Endothelial cell of umbilical vein (primary cell): ENCODE measurements around the gene IL34. TPM values are rescaled to one million over a fixed set of nuclear protein-coding genes. Genes with fewer than 3 reads are reported as not detected.

Source experiments
- BruUV-seq: library from RNA; stranded (reverse); fragments of 400-500 nt; replicated peaks from 2 replicates; lab custom pipeline; 2021; lab: Mats Ljungman, UMichigan
- CTCF ChIA-PET: fragments of 300-600, 350-600 bp; sonication (Branson Sonifier 250); formaldehyde crosslinking; loops from one replicate; lab custom pipeline; 2021; ENCODE audit warnings: antibody characterized with exemption, inconsistent platforms; lab: Charles Lee
- POLR2A ChIA-PET: fragments of 300-600, 350-600 bp; sonication (Branson Sonifier 250); formaldehyde crosslinking; loops from one replicate; lab custom pipeline; 2021; ENCODE audit warnings: antibody characterized with exemption, inconsistent platforms; lab: Charles Lee
- DNase-seq: peaks from one replicate; pipeline ENCODE4 v3.0.0-alpha.2; 2011; ENCODE audit warnings: low read depth, low spot score
- FAIRE-seq: peaks from 2 replicates; lab custom pipeline; 2011; peaks lifted over from hg19 to GRCh38; lab: Jason Lieb, UNC
- H2AFZ ChIP-seq: 2 replicates; pipeline ENCODE4 v1.6.0; 2012; ENCODE audit warnings: low read depth, low read length, control low read depth, inconsistent platforms
- H3K27ac ChIP-seq: 2 replicates; pipeline ENCODE4 v1.5.1; 2011; ENCODE audit warnings: low read depth, mild to moderate bottlenecking, control low read depth, low read length, moderate library complexity; ENCODE audit not compliant: insufficient read depth
- H3K27me3 ChIP-seq, 2 experiments: 2 replicates each; pipeline versions ENCODE4 v1.6.0 to v1.6.1; 2011; ENCODE audit warnings: low read length in 2 of 2, mixed read lengths in 1 of 2; ENCODE audit not compliant: control insufficient read depth in 2 of 2, insufficient read depth in 2 of 2
- H3K36me3 ChIP-seq, 2 experiments: 2 replicates in 1 of 2; 3 replicates in 1 of 2; pipeline ENCODE4 v1.5.1; 2011; ENCODE audit warnings: low read length in 2 of 2, mild to moderate bottlenecking in 1 of 2, moderate library complexity in 1 of 2; ENCODE audit not compliant: control insufficient read depth in 2 of 2, insufficient read depth in 2 of 2; ENCODE audit errors: extremely low read depth in 1 of 2
- H3K4me1 ChIP-seq: 3 replicates; pipeline ENCODE4 v1.5.1; 2011; ENCODE audit warnings: mild to moderate bottlenecking, low read length; ENCODE audit not compliant: control insufficient read depth, insufficient read depth; ENCODE audit errors: extremely low read depth
- H3K4me2 ChIP-seq: 2 replicates; pipeline ENCODE4 v1.6.1; 2011; ENCODE audit warnings: low read length, control low read depth, mixed read lengths; ENCODE audit not compliant: insufficient read depth
- H3K4me3 ChIP-seq, 3 experiments: fragments of 200-600 bp in 1 of 3; sonication (generic), shearing (Covaris generic) in 1 of 3; replicated peaks in 1 of 3; 2 replicates each; pipeline ENCODE4 v1.5.1; 2011 to 2016; ENCODE audit warnings: control low read depth in 3 of 3, low read length in 3 of 3, mild to moderate bottlenecking in 2 of 3, inconsistent platforms in 1 of 3, low read depth in 1 of 3, moderate library complexity in 1 of 3; ENCODE audit not compliant: insufficient read depth in 1 of 3
- H3K79me2 ChIP-seq: 2 replicates; pipeline ENCODE4 v1.6.0; 2012; ENCODE audit warnings: low read length, inconsistent platforms; ENCODE audit not compliant: control insufficient read depth, insufficient read depth
- H3K9ac ChIP-seq: replicated peaks from 2 replicates; pipeline ENCODE3; 2011; ENCODE audit warnings: low read length, control low read depth; ENCODE audit not compliant: insufficient read depth; ENCODE audit errors: extremely low read depth
- H3K9me1 ChIP-seq: replicated peaks from 3 replicates; pipeline ENCODE4 v1.6.0; 2011; ENCODE audit warnings: mild to moderate bottlenecking, low read length; ENCODE audit not compliant: control insufficient read depth, insufficient read depth; ENCODE audit errors: extremely low read depth
- H3K9me3 ChIP-seq: replicated peaks from 2 replicates; pipeline ENCODE4 v1.5.1; 2012; ENCODE audit warnings: low read length, inconsistent platforms; ENCODE audit not compliant: control insufficient read depth, insufficient read depth
- H4K20me1 ChIP-seq: replicated peaks from 2 replicates; pipeline ENCODE3; 2011; ENCODE audit warnings: mild to moderate bottlenecking, low read length; ENCODE audit not compliant: control insufficient read depth, insufficient read depth; ENCODE audit errors: extremely low read depth
- EZH2 ChIP-seq: IDR thresholded peaks from 2 replicates; pipeline ENCODE4 v1.6.1; 2012; ENCODE audit warnings: borderline replicate concordance, low read depth, mild to moderate bottlenecking, moderate library complexity, low read length, inconsistent platforms; ENCODE audit not compliant: severe bottlenecking
- FOS ChIP-seq: IDR thresholded peaks from 2 replicates; pipeline ENCODE4 v1.6.1; 2011; ENCODE audit warnings: mild to moderate bottlenecking, low read length, moderate library complexity, borderline replicate concordance; ENCODE audit not compliant: insufficient read depth
- GATA2 ChIP-seq: IDR thresholded peaks from 2 replicates; pipeline ENCODE4 v1.7.0; 2011; ENCODE audit warnings: low read depth, mild to moderate bottlenecking, moderate library complexity, mixed read lengths, low read length; ENCODE audit not compliant: insufficient read length, insufficient read depth
- JUN ChIP-seq: IDR thresholded peaks from 2 replicates; pipeline ENCODE4 v1.6.1; 2011; ENCODE audit warnings: borderline replicate concordance, low read depth; ENCODE audit not compliant: insufficient read length, insufficient read depth
- MYC ChIP-seq: IDR thresholded peaks from one replicate; pipeline ENCODE4 v1.6.1; 2011; ENCODE audit warnings: mild to moderate bottlenecking, low read depth, low read length
- POLR2A ChIP-seq: IDR thresholded peaks from 2 replicates; pipeline ENCODE4 v1.6.1; 2012; ENCODE audit warnings: low read depth, mild to moderate bottlenecking, control low read depth, low read length
- POLR2AphosphoS5 ChIP-seq: IDR thresholded peaks from 2 replicates; pipeline ENCODE4 v1.6.1; 2012; ENCODE audit warnings: low read depth, mild to moderate bottlenecking, control low read depth, low read length, moderate library complexity; ENCODE audit not compliant: insufficient read depth
- dilution Hi-C: fragments of 300-500 bp; cut with MboI; formaldehyde crosslinking; loops from one replicate; pipeline ENCODE4 v1.15.0; 2019; ENCODE audit warnings: low sequenced_read_pairs; ENCODE audit not compliant: extremely low pct_ligation_motif_present
- intact Hi-C: fragments of 100-400 bp; cut with micrococcal nuclease; formaldehyde crosslinking; loops from one replicate; pipeline ENCODE4 v1.10.0; 2022
- polyA plus RNA-seq, 4 experiments: library from polyadenylated mRNA; depleted of rRNA in 3 of 4; stranded (reverse) in 3 of 4; unstranded in 1 of 4; fragments of >200 nt; gene quantifications; 2 replicates each; pipeline versions ENCODE4 v1.2.1 to v1.2.3, GENCODE V29; 2011 to 2012; ENCODE audit warnings: missing spikeins in 1 of 4
- total RNA-seq: library from RNA; stranded (reverse); gene quantifications from 2 replicates; pipeline ENCODE4 v1.2.3, GENCODE V29; 2021
- TF ChIP-seq, protein P1 (sequence below), 2 donors: IDR thresholded peaks; 1 replicate in 1 of 2; 2 replicates in 1 of 2; pipeline ENCODE4 v1.5.1; 2011; ENCODE audit warnings: low read length in 2 of 2, mild to moderate bottlenecking in 2 of 2, moderate library complexity in 2 of 2, control low read depth in 1 of 2, inconsistent platforms in 1 of 2, low read depth in 1 of 2; ENCODE audit not compliant: insufficient read depth in 1 of 2; ENCODE audit errors: extremely low read depth in 1 of 2
- TF ChIP-seq, protein P2 (sequence below): IDR thresholded peaks from 2 replicates; pipeline ENCODE4 v1.6.1; 2011; ENCODE audit not compliant: insufficient read depth, insufficient read length

The IL34 gene
- total and polyA plus RNA-seq, 2 donors (not counting 3 experiments of a cell fraction or from before 2014, with no cell fraction given) = 0.88 to 0.97 TPM

GRCh38 chr16:70701998-70702397 lies 55.6 kb downstream of the IL34 start:
- no peaks in the 10 kb centered on the region for H4K20me1 ChIP-seq
- no peak for FAIRE-seq
- intact Hi-C loops (no loop called here), dilution Hi-C loops (no loop called here)
- H3K36me3 ChIP-seq = no peaks in the 10 kb centered on the region
- no peak for DNase-seq
- H3K9ac ChIP-seq = no peak overlapping the region
- ChIA-PET CTCF (interaction anchor here (1.1 kb wide), 1 partner anchor 183 kb away, joined by 3 read pairs; no protein-coding TSS in a partner anchor), POLR2A (no interaction called here)
- BruUV-seq = no TSS peak
- no peak overlapping the region for H3K27ac ChIP-seq
- H3K4me1 ChIP-seq = peaks cover 12% of the 10 kb centered on the region
- no peak overlapping the region for H2AFZ ChIP-seq
- no peak overlapping the region for H3K4me3 ChIP-seq
- H3K27me3 ChIP-seq = no peaks in the 10 kb centered on the region
- H3K9me3 ChIP-seq = no peaks in the 10 kb centered on the region
- TF ChIP-seq POLR2AphosphoS5 (no peak), POLR2A (no peak), FOS (no peak), JUN (no peak), MYC (no peak), EZH2 (no peak), GATA2 (no peak)
- TF ChIP-seq, protein P1, sequence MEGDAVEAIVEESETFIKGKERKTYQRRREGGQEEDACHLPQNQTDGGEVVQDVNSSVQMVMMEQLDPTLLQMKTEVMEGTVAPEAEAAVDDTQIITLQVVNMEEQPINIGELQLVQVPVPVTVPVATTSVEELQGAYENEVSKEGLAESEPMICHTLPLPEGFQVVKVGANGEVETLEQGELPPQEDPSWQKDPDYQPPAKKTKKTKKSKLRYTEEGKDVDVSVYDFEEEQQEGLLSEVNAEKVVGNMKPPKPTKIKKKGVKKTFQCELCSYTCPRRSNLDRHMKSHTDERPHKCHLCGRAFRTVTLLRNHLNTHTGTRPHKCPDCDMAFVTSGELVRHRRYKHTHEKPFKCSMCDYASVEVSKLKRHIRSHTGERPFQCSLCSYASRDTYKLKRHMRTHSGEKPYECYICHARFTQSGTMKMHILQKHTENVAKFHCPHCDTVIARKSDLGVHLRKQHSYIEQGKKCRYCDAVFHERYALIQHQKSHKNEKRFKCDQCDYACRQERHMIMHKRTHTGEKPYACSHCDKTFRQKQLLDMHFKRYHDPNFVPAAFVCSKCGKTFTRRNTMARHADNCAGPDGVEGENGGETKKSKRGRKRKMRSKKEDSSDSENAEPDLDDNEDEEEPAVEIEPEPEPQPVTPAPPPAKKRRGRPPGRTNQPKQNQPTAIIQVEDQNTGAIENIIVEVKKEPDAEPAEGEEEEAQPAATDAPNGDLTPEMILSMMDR (IDR thresholded peaks at IDR 0.05; ENCODE audit: extremely low read depth in 1 of 2, insufficient read depth in 1 of 2, low read depth in 1 of 2, low read length in 2 of 2) = no peak
- TF ChIP-seq, protein P2, sequence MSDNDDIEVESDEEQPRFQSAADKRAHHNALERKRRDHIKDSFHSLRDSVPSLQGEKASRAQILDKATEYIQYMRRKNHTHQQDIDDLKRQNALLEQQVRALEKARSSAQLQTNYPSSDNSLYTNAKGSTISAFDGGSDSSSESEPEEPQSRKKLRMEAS = no peak
- no peaks in the 10 kb centered on the region for H3K79me2 ChIP-seq
- no peak overlapping the region for H3K4me2 ChIP-seq
- H3K9me1 ChIP-seq = no peaks in the 10 kb centered on the region
